Neuronal stem cell (in vitro differentiated cells): Measurements from ENCODE around the gene CSRP1.

Experiments used
- DNase-seq: peaks from one replicate; pipeline ENCODE4 v3.0.0-alpha.2; 2013; ENCODE audit warnings: low spot score
- H2AFZ ChIP-seq: one replicate; pipeline ENCODE4 v1.6.1; 2013; ENCODE audit warnings: mild to moderate bottlenecking, low read length, inconsistent platforms
- H2AK5ac ChIP-seq: 2 replicates; pipeline ENCODE4 v1.6.1; 2013; ENCODE audit warnings: low read depth, mild to moderate bottlenecking, inconsistent platforms, low read length, moderate library complexity, mixed read lengths
- H2BK120ac ChIP-seq: 2 replicates; pipeline ENCODE4 v1.6.1; 2013; ENCODE audit warnings: low read depth, mild to moderate bottlenecking, inconsistent platforms, low read length, moderate library complexity, mixed read lengths
- H2BK12ac ChIP-seq: one replicate; pipeline ENCODE4 v1.6.1; 2013; ENCODE audit warnings: low read length, inconsistent platforms
- H2BK15ac ChIP-seq: 2 replicates; pipeline ENCODE4 v1.6.1; 2013; ENCODE audit warnings: mild to moderate bottlenecking, low read length, inconsistent platforms, mixed read lengths
- H2BK5ac ChIP-seq: one replicate; pipeline ENCODE4 v1.6.1; 2013; ENCODE audit warnings: inconsistent platforms, mild to moderate bottlenecking, low read length, moderate library complexity
- H3K14ac ChIP-seq: one replicate; pipeline ENCODE4 v1.6.1; 2013; ENCODE audit warnings: low read length, inconsistent platforms
- H3K18ac ChIP-seq: 2 replicates; pipeline ENCODE4 v1.6.1; 2013; ENCODE audit warnings: low read length, inconsistent platforms
- H3K23ac ChIP-seq: 2 replicates; pipeline ENCODE4 v1.6.1; 2013; ENCODE audit warnings: low read depth, mild to moderate bottlenecking, mixed read lengths, low read length, inconsistent platforms; ENCODE audit not compliant: poor library complexity
- H3K27ac ChIP-seq: replicated peaks from 3 replicates; pipeline ENCODE4 v1.5.1; 2013; ENCODE audit warnings: low read length, inconsistent platforms
- H3K27me3 ChIP-seq, 3 experiments: 2 replicates each; pipeline ENCODE4 v1.6.1; 2013; ENCODE audit warnings: low read length in 3 of 3, mild to moderate bottlenecking in 2 of 3, inconsistent platforms in 1 of 3, low read depth in 1 of 3, mixed read lengths in 1 of 3, moderate library complexity in 1 of 3; ENCODE audit not compliant: control insufficient read depth in 3 of 3, insufficient read depth in 3 of 3
- H3K36me3 ChIP-seq, 2 donors: replicated peaks in 1 of 2; 2 replicates each; pipeline ENCODE4 v1.6.1; 2013; ENCODE audit warnings: low read length in 2 of 2; ENCODE audit not compliant: control insufficient read depth in 2 of 2, insufficient read depth in 2 of 2
- H3K4ac ChIP-seq: 2 replicates; pipeline ENCODE4 v1.6.1; 2013; ENCODE audit warnings: inconsistent platforms, mild to moderate bottlenecking, low read length, moderate library complexity
- H3K4me1 ChIP-seq, 2 donors: 1 replicate in 1 of 2; 2 replicates in 1 of 2; pipeline ENCODE4 v1.6.1; 2013; ENCODE audit warnings: low read length in 2 of 2, low read depth in 1 of 2; ENCODE audit not compliant: control insufficient read depth in 2 of 2, insufficient read depth in 1 of 2
- H3K4me2 ChIP-seq: one replicate; pipeline ENCODE4 v1.6.1; 2013; ENCODE audit warnings: mild to moderate bottlenecking, low read length, inconsistent platforms; ENCODE audit not compliant: insufficient read depth, poor library complexity, severe bottlenecking
- H3K4me3 ChIP-seq, 2 donors: 2 replicates each; pipeline ENCODE4 v1.5.1; 2013; ENCODE audit warnings: low read length in 2 of 2, mild to moderate bottlenecking in 2 of 2, inconsistent platforms in 1 of 2, moderate library complexity in 1 of 2
- H3K79me1 ChIP-seq: one replicate; pipeline ENCODE4 v1.6.1; 2013; ENCODE audit warnings: low read depth, mild to moderate bottlenecking, inconsistent platforms, low read length, moderate library complexity
- H3K9ac ChIP-seq: one replicate; pipeline ENCODE4 v1.6.1; 2013; ENCODE audit warnings: mild to moderate bottlenecking, low read depth, low read length, inconsistent platforms; ENCODE audit not compliant: poor library complexity
- H3K9me3 ChIP-seq, 2 donors: replicated peaks in 1 of 2; 2 replicates each; pipeline versions ENCODE3 to v1.6.1; 2013; ENCODE audit warnings: low read length in 2 of 2, mild to moderate bottlenecking in 2 of 2, inconsistent platforms in 1 of 2, low read depth in 1 of 2, mixed read lengths in 1 of 2, moderate library complexity in 1 of 2; ENCODE audit not compliant: control insufficient read depth in 2 of 2, insufficient read depth in 1 of 2
- H4K8ac ChIP-seq: one replicate; pipeline ENCODE4 v1.6.1; 2013; ENCODE audit warnings: low read depth, mild to moderate bottlenecking, inconsistent platforms, low read length, moderate library complexity
- H4K91ac ChIP-seq: one replicate; pipeline ENCODE4 v1.6.1; 2013; ENCODE audit warnings: low read length, low read depth, mild to moderate bottlenecking, inconsistent platforms; ENCODE audit not compliant: poor library complexity
- WGBS, 2 donors: extraction: QIAGEN DNeasy Blood & Tissue Kit; methylation state at CpG; one replicate each; pipeline ENCODE4 v1.1.7; 2013; ENCODE audit warnings: missing lambda C conversion rate in 2 of 2, mixed read lengths in 1 of 2; ENCODE audit not compliant: insufficient read length in 2 of 2, insufficient replicate concordance in 1 of 2; ENCODE audit errors: extremely low coverage in 2 of 2; 5-methylcytosine and 5-hydroxymethylcytosine counted together

Gene CSRP1

DNA sequence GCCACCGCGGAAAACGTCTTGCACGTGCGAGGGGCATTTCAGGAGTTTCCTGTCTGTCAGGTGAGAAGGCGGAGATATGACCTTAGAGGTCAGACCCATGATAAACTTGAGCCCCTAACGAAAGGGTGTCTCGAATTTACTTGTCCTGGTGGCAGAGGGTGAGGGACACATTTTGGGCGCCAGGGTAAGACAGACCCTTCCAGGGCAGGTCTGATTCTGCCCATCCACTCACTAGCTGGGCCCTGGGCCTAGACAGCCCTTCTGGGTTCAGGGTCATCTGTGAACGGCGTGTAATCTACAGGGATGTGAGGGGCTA lies 395 bp upstream of the CSRP1 start:
- no CpG with 5 or more reads among the region's 11 CpGs for WGBS, 2 donors
- Histone ChIP-seq H3K4me2 (peak overlapping the region; percentile 90), H3K27ac (no peak overlapping the region)

DNA sequence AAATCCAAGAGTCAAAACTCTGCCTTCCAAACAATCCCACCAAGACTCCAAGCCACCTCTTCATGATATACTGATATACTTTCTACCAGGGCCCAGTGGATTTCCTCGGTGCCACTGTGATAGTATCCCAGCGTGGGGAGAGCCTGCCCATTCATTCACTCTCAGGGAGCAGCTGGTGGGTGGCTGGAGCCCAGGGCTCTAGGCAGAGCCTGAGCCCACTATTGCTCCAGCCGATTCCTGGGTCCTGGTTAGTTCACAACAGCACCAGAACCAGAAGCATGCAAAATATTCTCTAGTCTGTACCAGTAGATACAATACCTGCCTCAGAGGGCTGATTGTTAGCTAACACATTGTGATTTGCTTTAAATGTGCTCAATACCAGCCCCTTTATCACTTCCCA lies 831 bp downstream of the CSRP1 start:
- H3K79me1 ChIP-seq, result no peaks in the 10 kb centered on the region
- H3K27me3 ChIP-seq, result peaks cover 0 to 19% (median 0%) of the 10 kb centered on the region in 3 experiments
- H2BK5ac ChIP-seq, result no peak overlapping the region
- H3K4me1 ChIP-seq, result peaks cover 14 to 38% of the 10 kb centered on the region in 2 donors
- H3K4me2 ChIP-seq, result peak overlapping the region; percentile 90
- H3K9me3 ChIP-seq, result no peaks in the 10 kb centered on the region
- H3K36me3 ChIP-seq, result no peaks in the 10 kb centered on the region
- H3K4ac ChIP-seq, result no peak overlapping the region
- peak overlapping the region in 1 of 2 donors; percentile 42 for H3K4me3 ChIP-seq
- H2BK12ac ChIP-seq, result no peak overlapping the region
- H4K8ac ChIP-seq, result no peak overlapping the region
- no peak overlapping the region for H3K9ac ChIP-seq
- no peak overlapping the region for H2BK15ac ChIP-seq
- H4K91ac ChIP-seq, result no peak overlapping the region
- H3K14ac ChIP-seq, result no peak overlapping the region
- no peak for DNase-seq
- H2AK5ac ChIP-seq, result no peak overlapping the region
- no peak overlapping the region for H3K18ac ChIP-seq
- H3K27ac ChIP-seq, result no peak overlapping the region
- H2BK120ac ChIP-seq, result no peak overlapping the region
- H2AFZ ChIP-seq, result peak overlapping the region; percentile 65
- no peak overlapping the region for H3K23ac ChIP-seq
- WGBS, 2 donors, result no CpG with 5 or more reads among the region's 3 CpGs

More for the DNA sequence above, 395 bp upstream of the CSRP1 start:
- H3K36me3 ChIP-seq, result no peaks in the 10 kb centered on the region
- H3K27me3 ChIP-seq, result peaks cover 0 to 19% (median 0%) of the 10 kb centered on the region in 3 experiments
- H3K14ac ChIP-seq, result no peak overlapping the region
- H2AFZ ChIP-seq, result peak overlapping the region; percentile 65
- no peak overlapping the region for H2BK120ac ChIP-seq
- peak overlapping the region; percentile 29 for H2BK5ac ChIP-seq
- no peak overlapping the region for H4K91ac ChIP-seq
- H3K4me3 ChIP-seq, result peak overlapping the region; percentile 42 to 78
- H3K18ac ChIP-seq, result peak overlapping the region; percentile 93
- no peak for DNase-seq
- peak overlapping the region; percentile 25 for H3K9ac ChIP-seq
- H3K23ac ChIP-seq, result no peak overlapping the region
- peak overlapping the region; percentile 78 for H2AK5ac ChIP-seq
- no peak overlapping the region for H2BK12ac ChIP-seq
- H4K8ac ChIP-seq, result no peak overlapping the region
- peaks cover 16 to 41% of the 10 kb centered on the region in 2 donors for H3K4me1 ChIP-seq
- peak overlapping the region; percentile 50 for H2BK15ac ChIP-seq
- no peaks in the 10 kb centered on the region for H3K79me1 ChIP-seq
- no peak overlapping the region for H3K4ac ChIP-seq
- no peaks in the 10 kb centered on the region for H3K9me3 ChIP-seq

DNA sequence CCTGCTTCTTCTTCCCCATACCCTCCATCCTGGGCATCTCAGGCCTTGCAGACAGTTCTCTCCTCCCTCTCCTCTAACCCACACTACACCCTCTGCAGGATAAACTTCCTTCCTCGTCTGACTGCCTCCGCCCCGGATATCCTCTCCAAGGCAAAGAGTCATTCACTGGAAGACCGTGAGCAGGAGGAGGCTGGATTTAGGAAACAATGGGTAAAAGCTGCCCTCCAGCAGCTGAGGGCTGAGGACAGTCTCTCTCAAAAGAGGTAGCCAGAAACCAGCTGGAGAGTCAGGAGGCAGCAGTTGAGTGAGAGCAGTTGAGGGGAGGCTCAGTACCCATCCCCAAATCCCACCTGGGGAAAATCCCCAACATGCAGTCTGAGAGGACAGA lies 1.4 kb downstream of the CSRP1 start:
- Histone ChIP-seq H3K79me1 (no peaks in the 10 kb centered on the region), H3K27me3 (peaks cover 0 to 19% (median 0%) of the 10 kb centered on the region in 3 experiments), H2BK12ac (no peak overlapping the region), H2BK15ac (no peak overlapping the region), H3K27ac (peak overlapping the region; percentile 7), H2AFZ (peak overlapping the region; percentile 65), H3K4me2 (no peak overlapping the region), H3K36me3 (no peaks in the 10 kb centered on the region), H4K91ac (no peak overlapping the region), H3K9ac (no peak overlapping the region), H2AK5ac (no peak overlapping the region), H2BK5ac (no peak overlapping the region), H3K4me3 (no peak overlapping the region), H3K4ac (no peak overlapping the region), H3K9me3 (no peaks in the 10 kb centered on the region), H4K8ac (no peak overlapping the region), H3K4me1 (peaks cover 19 to 44% of the 10 kb centered on the region in 2 donors), H3K18ac (no peak overlapping the region), H3K23ac (no peak overlapping the region), H3K14ac (no peak overlapping the region), H2BK120ac (no peak overlapping the region)
- DNase-seq, result no peak
- WGBS, 2 donors, result no CpG with 5 or more reads among the region's 4 CpGs

DNA sequence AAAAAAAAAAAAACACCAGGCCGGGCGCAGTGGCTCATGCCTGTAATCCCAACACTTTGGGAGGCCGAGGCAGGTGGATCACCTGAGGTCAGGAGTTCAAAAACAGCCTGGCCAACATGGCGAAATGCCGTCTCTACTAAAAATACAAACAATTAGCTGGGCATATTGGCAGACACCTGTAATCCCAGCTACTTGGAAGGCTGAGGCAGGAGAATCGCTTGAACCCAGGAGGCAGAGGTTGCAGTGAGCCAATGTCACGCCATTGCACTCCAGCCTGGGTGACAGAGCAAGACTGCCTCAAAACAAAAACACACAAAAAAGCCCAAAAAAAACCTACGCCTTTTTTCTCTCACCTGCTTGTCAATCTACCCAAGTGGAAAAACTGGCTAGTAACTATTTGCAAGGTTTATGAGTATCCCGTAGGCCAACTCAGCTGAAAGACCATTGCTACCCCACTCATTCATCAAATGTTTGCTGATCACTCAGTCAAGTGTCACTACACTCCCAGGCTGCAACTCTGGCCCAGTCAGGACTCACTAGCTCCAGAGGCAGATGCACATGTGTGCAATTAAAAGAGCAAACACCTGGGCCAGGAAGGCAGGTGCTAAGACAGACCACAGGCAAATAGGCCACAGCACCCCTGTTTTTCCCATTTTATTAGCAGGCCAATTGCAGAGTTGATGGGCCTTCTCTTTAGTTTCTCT lies 2.0 kb downstream of the CSRP1 start:
- Histone ChIP-seq H3K79me1 (no peaks in the 10 kb centered on the region), H3K18ac (peak overlapping the region; percentile 15), H2BK15ac (no peak overlapping the region), H3K27me3 (peaks cover 0 to 18% (median 0%) of the 10 kb centered on the region in 3 experiments), H3K4ac (no peak overlapping the region), H3K4me1 (peaks cover 24 to 49% of the 10 kb centered on the region in 2 donors), H2BK12ac (no peak overlapping the region), H2AK5ac (no peak overlapping the region), H3K4me3 (no peak overlapping the region), H2BK120ac (no peak overlapping the region), H3K9me3 (no peaks in the 10 kb centered on the region), H4K8ac (no peak overlapping the region), H2AFZ (peak overlapping the region; percentile 65), H3K23ac (no peak overlapping the region), H3K27ac (no peak overlapping the region), H3K14ac (no peak overlapping the region), H3K9ac (no peak overlapping the region), H3K4me2 (no peak overlapping the region), H4K91ac (no peak overlapping the region), H2BK5ac (no peak overlapping the region), H3K36me3 (no peaks in the 10 kb centered on the region)
- no peak for DNase-seq
- WGBS, 2 donors, result no CpG with 5 or more reads among the region's 9 CpGs
